NCI-H510A (cell line): ENCODE data around the gene ZNF277.

Experiments used
- DNase-seq: peaks from one replicate; lab custom pipeline; 2025; lab: John Stamatoyannopoulos, UW

ZNF277 gene

DNA sequence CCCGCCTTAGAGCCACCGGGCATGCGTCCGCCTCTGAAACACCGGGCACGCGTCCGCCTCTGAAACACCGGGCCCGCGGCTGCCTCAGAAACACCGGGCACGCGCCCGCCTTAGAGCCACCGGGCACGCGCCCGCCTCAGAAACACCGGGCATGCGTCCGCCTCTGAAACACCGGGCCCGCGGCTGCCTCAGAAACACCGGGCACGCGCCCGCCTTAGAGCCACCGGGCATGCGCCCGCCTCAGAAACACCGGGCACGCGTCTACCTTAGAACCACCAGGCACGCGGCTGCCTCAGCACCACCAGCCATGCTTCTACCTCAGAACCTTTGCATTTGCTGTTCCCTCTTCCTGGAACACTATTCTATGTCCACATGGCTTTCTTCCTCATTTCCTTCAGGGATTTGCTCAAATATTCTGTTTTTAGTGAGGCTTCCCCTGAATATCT lies 185.4 kb downstream of the ZNF277 start:
- peak; percentile 30 for DNase-seq
